Naive thymus-derived CD4-positive, alpha-beta T cell (primary cell): Measurements from ENCODE around the gene IL17RC. TPM values are rescaled to one million over a fixed set of nuclear protein-coding genes. Genes with fewer than 3 reads are reported as not detected.

ENCODE experiments used
- ATAC-seq: fragments of 150-1000 bp; cut with Tn5 transposase; 2 replicates; pipeline ENCODE4 v1.10.0; 2021; ENCODE audit warnings: mild to moderate bottlenecking, moderate library complexity
- CTCF ChIA-PET: fragments of 350-600 bp; sonication (Branson Sonifier 250); formaldehyde crosslinking; loops from one replicate; lab custom pipeline; 2021; ENCODE audit warnings: antibody characterized with exemption; lab: Charles Lee
- POLR2A ChIA-PET: fragments of 350-600 bp; sonication (Branson Sonifier 250); formaldehyde crosslinking; loops from one replicate; lab custom pipeline; 2021; ENCODE audit warnings: antibody characterized with exemption, inconsistent platforms; lab: Charles Lee
- DNase-seq, 9 donors: peaks; one replicate each; pipeline versions ENCODE4 v3.0.0 to v3.0.0-alpha.2; 2020 to 2022; ENCODE audit warnings: mixed read lengths in 1 of 9
- H3K27ac ChIP-seq: one replicate; pipeline ENCODE4 v1.7.0; 2013; ENCODE audit warnings: mild to moderate bottlenecking, low read depth, low read length, moderate library complexity
- H3K27me3 ChIP-seq, 2 donors: one replicate each; pipeline ENCODE4 v1.7.0; 2013; ENCODE audit warnings: low read length in 2 of 2, mild to moderate bottlenecking in 2 of 2, moderate library complexity in 2 of 2; ENCODE audit not compliant: control insufficient read depth in 2 of 2, insufficient read depth in 2 of 2
- H3K36me3 ChIP-seq, 3 experiments: 1 replicate in 2 of 3; 2 replicates in 1 of 3; pipeline ENCODE4 v1.7.0; 2013; ENCODE audit warnings: low read length in 3 of 3, mild to moderate bottlenecking in 3 of 3, moderate library complexity in 1 of 3; ENCODE audit not compliant: insufficient read depth in 3 of 3, control insufficient read depth in 2 of 3
- H3K4me1 ChIP-seq, 2 donors: one replicate each; pipeline ENCODE4 v1.7.0; 2013; ENCODE audit warnings: low read length in 2 of 2, mild to moderate bottlenecking in 2 of 2, moderate library complexity in 1 of 2; ENCODE audit not compliant: control insufficient read depth in 2 of 2, insufficient read depth in 2 of 2
- H3K4me3 ChIP-seq: 2 replicates; pipeline ENCODE4 v1.7.0; 2013; ENCODE audit warnings: mild to moderate bottlenecking, low read length
- H3K9me3 ChIP-seq, 3 experiments: 1 replicate in 2 of 3; 2 replicates in 1 of 3; pipeline ENCODE4 v1.7.0; 2013; ENCODE audit warnings: low read length in 3 of 3; ENCODE audit not compliant: control insufficient read depth in 2 of 3
- H3K27ac Mint-ChIP-seq, 9 donors: one replicate each; pipeline ENCODE4 v1.8.0; 2020 to 2022; ENCODE audit warnings: mixed read lengths in 9 of 9, mild to moderate bottlenecking in 8 of 9, moderate library complexity in 5 of 9, inconsistent platforms in 2 of 9
- H3K27me3 Mint-ChIP-seq, 5 donors: one replicate each; pipeline ENCODE4 v1.8.0; 2021 to 2022; ENCODE audit warnings: mixed read lengths in 5 of 5, mild to moderate bottlenecking in 1 of 5
- H3K36me3 Mint-ChIP-seq, 5 donors: one replicate each; pipeline ENCODE4 v1.8.0; 2020 to 2022; ENCODE audit warnings: mixed read lengths in 5 of 5, mild to moderate bottlenecking in 3 of 5, inconsistent platforms in 1 of 5
- H3K4me1 Mint-ChIP-seq, 7 donors: one replicate each; pipeline ENCODE4 v1.8.0; 2020 to 2022; ENCODE audit warnings: mixed read lengths in 7 of 7, mild to moderate bottlenecking in 3 of 7, inconsistent platforms in 1 of 7
- H3K4me3 Mint-ChIP-seq, 10 donors: one replicate each; pipeline ENCODE4 v1.8.0; 2020 to 2022; ENCODE audit warnings: mild to moderate bottlenecking in 10 of 10, mixed read lengths in 10 of 10, moderate library complexity in 6 of 10, inconsistent platforms in 2 of 10
- H3K9me3 Mint-ChIP-seq, 11 donors: one replicate each; pipeline ENCODE4 v1.8.0; 2020 to 2022; ENCODE audit warnings: mixed read lengths in 11 of 11, mild to moderate bottlenecking in 4 of 11, inconsistent platforms in 1 of 11, moderate library complexity in 1 of 11
- intact Hi-C, 2 donors: fragments of 100-400 bp; cut with micrococcal nuclease; formaldehyde crosslinking; loops; one replicate each; pipeline ENCODE4 v1.15.1; 2023
- polyA plus RNA-seq, 2 donors: library from polyadenylated mRNA; unstranded; fragments of 300-500 nt; fragmentation: Illumina TruSeq; gene quantifications; one replicate each; pipeline ENCODE4 v1.2.3, GENCODE V29; 2021
- total RNA-seq, 6 experiments: library from RNA in 5 of 6; stranded (reverse) in 5 of 6; gene quantifications; 1 replicate in 5 of 6; 2 replicates in 1 of 6; pipeline ENCODE4 v1.2.3 and lab custom pipeline; 2021 to 2026

Gene IL17RC
- total and polyA plus RNA-seq, 7 experiments from 2014 or later, result 0.70 to 11.9 (median 1.7) TPM

DNA sequence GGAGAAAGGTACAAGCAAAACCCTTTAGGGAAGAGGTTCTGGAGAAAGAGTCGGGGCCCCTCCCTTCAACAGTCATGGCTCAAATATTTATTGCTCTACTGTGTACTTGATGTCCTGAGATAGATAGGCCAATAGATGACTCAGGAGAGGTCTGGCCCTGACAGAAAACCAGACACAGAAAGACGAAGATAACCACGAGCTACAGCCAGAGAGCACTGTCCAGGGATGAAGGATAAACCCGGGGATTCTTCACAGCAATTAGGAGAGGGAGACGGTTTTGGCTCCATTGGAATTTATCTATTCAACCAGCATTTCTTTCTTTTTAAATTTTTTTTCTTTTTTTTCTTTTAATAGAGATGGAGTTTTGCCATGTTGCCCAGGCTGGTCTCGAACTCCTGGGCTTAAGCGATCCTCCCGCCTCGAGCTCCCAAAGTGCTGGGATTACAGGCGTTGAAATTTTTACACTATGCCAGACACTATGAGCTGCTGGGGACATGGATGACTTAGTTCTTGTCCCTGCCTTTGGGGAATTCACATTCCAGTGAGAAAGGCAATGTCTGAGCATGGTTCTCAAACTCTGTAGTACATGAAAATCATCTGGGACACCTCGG, 32.2 kb upstream of the IL17RC start:
- no peak for DNase-seq
- no peak for ATAC-seq
- Histone ChIP-seq H3K4me1 (peaks cover 0 to under 1% of the 10 kb centered on the region in 2 donors), H3K9me3 (no peaks in the 10 kb centered on the region), H3K36me3 (no peaks in the 10 kb centered on the region), H3K27ac (no peak overlapping the region), H3K4me3 (no peak overlapping the region), H3K27me3 (no peaks in the 10 kb centered on the region)
- Mint-ChIP-seq H3K27me3 (peaks cover 0 to 4% (median 0%) of the 10 kb centered on the region in 5 donors), H3K4me1 (peaks cover 0 to 3% (median 0%) of the 10 kb centered on the region in 7 donors), H3K27ac (no peak overlapping the region), H3K9me3 (no peaks in the 10 kb centered on the region), H3K36me3 (peaks cover 0 to 3% (median 0%) of the 10 kb centered on the region in 5 donors), H3K4me3 (no peak overlapping the region)
- ChIA-PET POLR2A (no interaction called here), CTCF (no interaction called here)
- intact Hi-C loops, result no loop called here

DNA sequence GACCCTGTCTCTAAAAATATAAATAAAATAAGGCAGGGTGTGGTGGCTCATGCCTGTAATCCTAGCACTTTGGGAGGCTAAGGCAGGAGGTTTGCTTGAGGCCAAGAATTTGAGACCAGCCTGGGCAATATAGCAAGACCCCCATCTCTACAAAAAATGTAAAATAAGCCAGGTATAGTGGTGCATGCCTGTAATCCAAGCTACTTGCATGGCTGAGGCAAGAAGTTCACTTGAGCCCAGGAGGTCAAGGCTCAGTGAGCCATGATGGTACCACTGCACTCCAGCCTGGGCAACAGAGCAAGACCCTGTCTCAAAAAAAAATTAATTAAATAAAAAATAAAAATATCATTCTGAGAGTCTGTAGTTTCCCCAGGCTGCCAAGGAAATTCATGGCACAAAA, 30.6 kb upstream of the IL17RC start:
- ATAC-seq (no peak), DNase-seq (no peak)
- H3K4me1 ChIP-seq, result peaks cover 4 to 10% of the 10 kb centered on the region in 2 donors
- no peaks in the 10 kb centered on the region for H3K27me3 ChIP-seq
- Mint-ChIP-seq H3K9me3 (no peaks in the 10 kb centered on the region), H3K4me1 (peaks cover 0 to 15% (median 5%) of the 10 kb centered on the region in 7 donors), H3K27me3 (peaks cover 0 to 2% (median 0%) of the 10 kb centered on the region in 5 donors), H3K4me3 (no peak overlapping the region), H3K36me3 (peaks cover 0 to 3% (median 0%) of the 10 kb centered on the region in 5 donors), H3K27ac (no peak overlapping the region)
- H3K36me3 ChIP-seq, result peaks cover 0 to 3% (median 0%) of the 10 kb centered on the region in 3 experiments
- H3K27ac ChIP-seq, result no peak overlapping the region
- ChIA-PET CTCF (interaction anchor here (0.8 kb wide), 1 partner anchor 40 kb away, joined by 4 read pairs; no protein-coding TSS in a partner anchor), POLR2A (interaction anchor here (0.6 kb wide), 1 partner anchor 79 kb away, joined by 4 read pairs; no protein-coding TSS in a partner anchor)
- no peak overlapping the region for H3K4me3 ChIP-seq
- H3K9me3 ChIP-seq, result no peaks in the 10 kb centered on the region
- intact Hi-C loops, result no loop called here

DNA sequence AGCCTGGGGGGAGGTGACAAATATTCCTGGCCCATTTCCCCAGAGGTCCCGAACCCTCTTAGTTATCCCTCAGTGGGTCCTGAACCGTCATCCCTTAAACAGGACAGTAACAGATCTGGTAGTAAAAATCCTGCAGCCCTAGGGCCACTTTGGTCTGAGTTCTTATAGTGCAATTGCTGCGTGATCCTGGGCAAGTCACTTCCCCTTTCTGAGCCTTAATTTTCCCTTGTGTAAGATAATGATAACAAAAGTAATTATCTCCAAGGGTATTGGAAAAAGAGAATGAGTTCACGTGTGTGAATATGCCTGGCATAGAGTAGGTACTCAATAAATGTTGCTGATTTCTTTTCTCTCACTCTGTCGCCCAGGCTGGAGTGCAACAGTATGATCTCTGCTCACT, 29.4 kb upstream of the IL17RC start:
- Mint-ChIP-seq H3K4me1 (peaks cover 4 to 24% (median 13%) of the 10 kb centered on the region in 7 donors), H3K27me3 (peaks cover 0 to 2% (median 0%) of the 10 kb centered on the region in 5 donors), H3K4me3 (no peak overlapping the region), H3K27ac (peak overlapping the region in 1 of 9 donors; percentile 20), H3K36me3 (peaks cover 2 to 6% (median 3%) of the 10 kb centered on the region in 5 donors), H3K9me3 (no peaks in the 10 kb centered on the region)
- Histone ChIP-seq H3K4me3 (no peak overlapping the region), H3K27me3 (no peaks in the 10 kb centered on the region), H3K9me3 (no peaks in the 10 kb centered on the region), H3K27ac (no peak overlapping the region), H3K36me3 (peaks cover 0 to 3% (median 0%) of the 10 kb centered on the region in 3 experiments), H3K4me1 (peaks cover 4 to 15% of the 10 kb centered on the region in 2 donors)
- no peak for ATAC-seq
- POLR2A ChIA-PET, result no interaction called here
- intact Hi-C loops, result no loop called here
- CTCF ChIA-PET, result no interaction called here
- no peak for DNase-seq

DNA sequence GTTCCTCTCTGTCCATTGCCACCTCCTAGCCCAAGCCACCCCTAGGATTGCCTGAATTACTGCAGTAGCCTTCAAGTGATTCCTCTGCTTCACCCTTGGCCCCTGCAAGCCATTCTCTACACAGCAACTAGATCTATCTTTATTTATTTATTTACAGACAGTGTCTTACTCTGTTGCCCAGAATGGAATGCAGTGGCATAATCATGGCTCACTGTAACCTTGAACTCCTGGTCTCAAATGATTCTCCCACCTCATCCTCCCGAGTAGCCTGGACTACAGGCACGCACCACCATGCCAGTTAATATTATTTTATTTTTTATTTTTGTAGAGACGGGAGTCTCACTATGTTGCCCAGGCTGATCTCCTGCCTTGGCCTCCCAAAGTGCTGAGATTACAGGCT, 28.4 kb upstream of the IL17RC start:
- no peaks in the 10 kb centered on the region for H3K9me3 ChIP-seq
- no peak overlapping the region for H3K4me3 ChIP-seq
- POLR2A ChIA-PET, result interaction anchor here (1.1 to 3.8 kb wide), 3 partner anchors 14 to 80 kb away, joined by 3 to 48 read pairs (median 3); partner anchors contain the start of genes CRELD1 and IL17RE
- no peak for ATAC-seq
- Mint-ChIP-seq H3K36me3 (peaks cover 9 to 15% (median 11%) of the 10 kb centered on the region in 5 donors), H3K9me3 (no peaks in the 10 kb centered on the region), H3K27me3 (peaks cover 0 to 2% (median 0%) of the 10 kb centered on the region in 5 donors), H3K4me1 (peaks cover 12 to 33% (median 22%) of the 10 kb centered on the region in 7 donors), H3K27ac (peak overlapping the region in 1 of 9 donors; percentile 41), H3K4me3 (peak overlapping the region in 1 of 10 donors; percentile 45)
- no peaks in the 10 kb centered on the region for H3K27me3 ChIP-seq
- intact Hi-C loops, result no loop called here
- no peak for DNase-seq
- no peak overlapping the region for H3K27ac ChIP-seq
- peaks cover 0 to 12% (median 0%) of the 10 kb centered on the region in 3 experiments for H3K36me3 ChIP-seq
- CTCF ChIA-PET, result no interaction called here
- peaks cover 4 to 15% of the 10 kb centered on the region in 2 donors for H3K4me1 ChIP-seq

DNA sequence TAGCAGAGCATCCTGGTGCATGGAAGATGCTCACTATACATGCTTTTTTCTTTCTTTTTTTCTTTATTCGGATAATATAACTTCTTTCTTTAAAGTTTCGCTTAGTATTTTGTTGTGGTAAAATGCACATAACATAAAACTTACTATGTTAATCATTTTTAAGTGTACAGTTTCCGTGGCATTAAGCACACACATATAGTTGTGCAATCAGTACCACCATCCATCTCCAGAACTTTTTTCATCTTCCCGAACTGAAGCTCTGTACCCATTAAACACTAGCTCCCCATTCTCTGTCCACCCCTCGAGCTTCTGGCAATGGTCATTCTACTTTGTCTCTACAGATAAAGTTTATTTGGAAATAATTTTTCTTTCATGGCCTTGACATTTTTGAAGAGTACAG, 27.5 kb upstream of the IL17RC start:
- intact Hi-C loops, result no loop called here
- CTCF ChIA-PET, result no interaction called here
- Histone ChIP-seq H3K36me3 (peaks cover 0 to 20% (median 0%) of the 10 kb centered on the region in 3 experiments), H3K27ac (peak overlapping the region; percentile 100), H3K4me3 (no peak overlapping the region), H3K9me3 (no peaks in the 10 kb centered on the region), H3K27me3 (no peaks in the 10 kb centered on the region), H3K4me1 (peaks cover 4 to 15% of the 10 kb centered on the region in 2 donors)
- Mint-ChIP-seq H3K9me3 (no peaks in the 10 kb centered on the region), H3K4me3 (peak overlapping the region in 6 of 10 donors; percentile 91 to 98 (median 96)), H3K27ac (peak overlapping the region in 8 of 9 donors; percentile 92 to 99 (median 98)), H3K36me3 (peaks cover 9 to 21% (median 16%) of the 10 kb centered on the region in 5 donors), H3K4me1 (peaks cover 18 to 41% (median 30%) of the 10 kb centered on the region in 7 donors), H3K27me3 (peaks cover 0 to 2% (median 0%) of the 10 kb centered on the region in 5 donors)
- POLR2A ChIA-PET, result interaction anchor here (0.6 to 3.8 kb wide), 7 partner anchors 9 to 97 kb away, joined by 3 to 48 read pairs (median 3); partner anchors contain the start of genes ARPC4, CIDEC, CRELD1 and IL17RE
- DNase-seq (no peak), ATAC-seq (no peak)

DNA sequence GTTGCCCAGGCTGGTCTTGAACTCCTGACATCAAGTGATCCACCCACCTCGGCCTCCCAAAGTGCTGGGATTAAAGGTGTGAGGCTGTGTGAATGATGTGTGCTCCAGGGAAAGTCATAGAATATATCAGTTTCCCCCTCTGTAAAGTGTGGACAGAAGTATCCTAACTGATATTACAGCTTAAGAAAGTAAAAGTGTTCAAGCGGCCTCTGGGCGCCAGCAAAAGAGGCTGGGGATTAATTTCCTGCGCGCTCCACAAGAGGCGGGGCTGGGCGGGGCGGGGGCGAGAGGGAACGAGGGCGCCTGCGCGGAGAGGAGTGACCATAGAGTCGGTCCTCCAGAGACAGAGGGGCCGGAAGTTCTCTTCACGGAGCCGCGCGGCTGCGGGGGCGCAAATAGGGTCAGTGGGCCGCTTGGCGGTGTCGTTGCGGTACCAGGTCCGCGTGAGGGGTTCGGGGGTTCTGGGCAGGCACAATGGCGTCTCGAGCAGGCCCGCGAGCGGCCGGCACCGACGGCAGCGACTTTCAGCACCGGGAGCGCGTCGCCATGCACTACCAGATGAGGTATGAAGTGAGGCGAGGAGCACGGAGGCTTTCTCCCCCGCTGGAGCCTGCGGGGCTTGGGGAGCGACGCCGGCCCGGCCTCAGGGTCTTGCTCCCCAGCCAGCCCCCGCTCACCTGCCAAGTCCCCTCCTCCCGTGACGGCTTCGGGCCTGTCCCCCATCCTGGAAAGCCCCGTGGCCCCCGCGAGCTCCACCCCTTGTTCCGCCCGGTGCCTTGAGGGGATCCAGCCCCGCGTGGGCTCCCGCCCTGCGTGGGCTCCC, 26.4 kb upstream of the IL17RC start, which contains the start of gene JAGN1:
TSS of gene JAGN1 (plus strand) at position 362 of the 823 bp plus-strand sequence. CDS start at position 475, 113 bp downstream.
- POLR2A ChIA-PET, result interaction anchor here (0.6 to 3.8 kb wide), 18 partner anchors 10 to 527 kb away, joined by 3 to 48 read pairs (median 5); partner anchors contain the start of genes ARPC4, CIDEC, CRELD1 and EMC3
- H3K36me3 ChIP-seq, result peaks cover 0 to 23% (median 0%) of the 10 kb centered on the region in 3 experiments
- H3K4me3 ChIP-seq, result peak within 1 kb of the TSS; percentile 99
- intact Hi-C loops, result loop anchor here (1.0 to 5.0 kb wide), 22 partner anchors 12 to 494 kb away; partner anchors contain the start of genes BRPF1 (in 2 of the 2), CRELD1 (in 2 of the 2), EMC3 (in 2 of the 2) and MTMR14 (in 2 of the 2)
- Mint-ChIP-seq H3K4me3 (peak within 1 kb of the TSS; percentile 91 to 100 (median 97)), H3K4me1 (peaks cover 25 to 48% (median 36%) of the 10 kb centered on the region in 7 donors), H3K27me3 (peaks cover 0 to 2% (median 0%) of the 10 kb centered on the region in 5 donors), H3K27ac (peak within 1 kb of the TSS; percentile 92 to 99 (median 99)), H3K36me3 (peaks cover 13 to 26% (median 22%) of the 10 kb centered on the region in 5 donors), H3K9me3 (no peaks in the 10 kb centered on the region)
- peaks cover 8 to 15% of the 10 kb centered on the region in 2 donors for H3K4me1 ChIP-seq
- CTCF ChIA-PET, result interaction anchor here (0.6 kb wide), 2 partner anchors 119 to 714 kb away, joined by 3 to 4 read pairs; no protein-coding TSS in a partner anchor
- H3K27me3 ChIP-seq, result no peaks in the 10 kb centered on the region
- DNase-seq (peak; percentile 78 to 92 (median 88)), ATAC-seq (peak; percentile 93)
- no peaks in the 10 kb centered on the region for H3K9me3 ChIP-seq
- H3K27ac ChIP-seq, result peak within 1 kb of the TSS; percentile 100
